GM18870 (cell line): ENCODE results near the gene SPRYD4.

Source experiments
- ATAC-seq: cut with Tn5 transposase; IDR thresholded peaks from one replicate; pipeline ENCODE4 v1.9.1; 2021; ENCODE audit warnings: moderate library complexity; ENCODE audit not compliant: unreplicated experiment

The SPRYD4 gene

DNA sequence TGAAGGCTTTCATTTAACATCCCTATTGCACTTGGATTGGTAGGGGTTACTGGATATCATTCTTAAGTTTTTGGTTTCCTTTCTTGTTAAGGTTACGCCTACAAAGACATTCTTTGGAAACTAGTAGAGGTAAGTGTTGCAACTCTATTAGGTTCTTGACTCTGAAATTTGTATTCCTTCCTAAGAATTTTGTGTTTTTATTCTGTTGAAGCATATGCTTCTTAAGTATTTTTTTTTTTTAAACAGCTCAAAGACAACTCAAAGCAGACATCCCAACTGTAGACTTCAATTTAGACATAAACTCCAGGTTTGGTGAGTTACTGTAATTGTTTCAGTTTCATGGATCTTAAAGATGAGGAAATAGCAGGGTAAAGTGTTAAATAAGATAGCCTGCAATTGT, 52.1 kb downstream of the SPRYD4 start:
- ATAC-seq: no peak

DNA sequence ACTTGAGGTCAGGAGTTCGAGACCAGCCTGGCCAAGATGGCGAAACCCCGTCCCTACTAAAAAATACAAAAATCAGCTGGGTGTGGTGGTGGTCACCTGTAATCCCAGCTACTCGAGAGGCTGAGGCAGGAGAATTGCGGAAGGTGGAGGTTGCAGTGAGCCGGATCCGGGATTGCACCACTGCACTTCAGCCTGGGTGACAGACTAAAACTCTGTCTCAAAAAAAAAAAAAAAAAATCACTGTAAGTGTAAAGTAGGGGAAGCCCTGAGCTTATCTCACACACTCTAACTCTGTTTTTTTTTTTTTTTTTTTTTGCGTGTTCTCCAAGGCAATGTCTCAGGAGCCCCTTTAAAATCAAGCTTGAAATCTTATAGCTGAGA, 52.8 kb downstream of the SPRYD4 start:
- ATAC-seq: no peak

DNA sequence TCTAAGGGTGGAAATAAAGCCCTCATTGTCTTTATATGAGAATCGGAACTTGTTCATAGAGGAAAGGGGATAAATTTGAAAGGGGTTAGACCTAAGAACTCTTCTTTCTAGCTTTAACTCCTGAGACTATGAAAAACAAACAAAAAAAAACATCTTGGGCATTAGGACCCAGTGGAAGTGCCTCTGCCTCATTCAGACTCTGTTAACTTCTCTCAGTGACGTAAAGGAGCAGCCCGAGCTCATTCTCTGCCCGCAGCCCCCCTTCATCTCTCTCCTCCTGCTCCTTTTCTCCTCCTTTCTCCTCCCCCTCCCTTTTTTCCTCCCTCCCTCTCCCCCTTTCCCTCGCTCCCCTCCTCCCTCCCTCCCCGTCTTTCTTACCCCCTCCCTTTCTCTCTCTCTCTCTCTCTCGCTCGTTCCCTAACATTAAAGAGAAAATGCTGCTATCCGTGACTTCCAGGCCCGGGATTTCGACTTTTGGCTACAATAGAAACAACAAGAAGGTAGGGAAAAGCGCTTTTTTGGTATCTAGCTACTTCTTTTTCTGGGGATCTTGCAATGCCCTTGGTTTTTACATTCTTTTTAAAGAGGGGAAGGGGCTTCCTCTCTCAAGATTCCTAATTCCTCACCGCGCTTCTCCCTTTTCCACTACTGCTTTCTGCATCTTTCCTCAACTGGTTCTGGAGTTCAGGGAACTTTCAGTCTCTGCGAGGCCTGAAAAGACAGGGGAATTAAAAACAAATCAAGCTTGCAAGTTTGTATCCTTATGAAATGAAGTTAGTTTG, 53.4 kb downstream of the SPRYD4 start, which contains the start of gene RBMS2:
Gene RBMS2, plus strand, starts transcription at position 231 of the 782 bp plus-strand sequence. Its CDS starts 204 bp downstream, at position 435.
- no peak for ATAC-seq

DNA sequence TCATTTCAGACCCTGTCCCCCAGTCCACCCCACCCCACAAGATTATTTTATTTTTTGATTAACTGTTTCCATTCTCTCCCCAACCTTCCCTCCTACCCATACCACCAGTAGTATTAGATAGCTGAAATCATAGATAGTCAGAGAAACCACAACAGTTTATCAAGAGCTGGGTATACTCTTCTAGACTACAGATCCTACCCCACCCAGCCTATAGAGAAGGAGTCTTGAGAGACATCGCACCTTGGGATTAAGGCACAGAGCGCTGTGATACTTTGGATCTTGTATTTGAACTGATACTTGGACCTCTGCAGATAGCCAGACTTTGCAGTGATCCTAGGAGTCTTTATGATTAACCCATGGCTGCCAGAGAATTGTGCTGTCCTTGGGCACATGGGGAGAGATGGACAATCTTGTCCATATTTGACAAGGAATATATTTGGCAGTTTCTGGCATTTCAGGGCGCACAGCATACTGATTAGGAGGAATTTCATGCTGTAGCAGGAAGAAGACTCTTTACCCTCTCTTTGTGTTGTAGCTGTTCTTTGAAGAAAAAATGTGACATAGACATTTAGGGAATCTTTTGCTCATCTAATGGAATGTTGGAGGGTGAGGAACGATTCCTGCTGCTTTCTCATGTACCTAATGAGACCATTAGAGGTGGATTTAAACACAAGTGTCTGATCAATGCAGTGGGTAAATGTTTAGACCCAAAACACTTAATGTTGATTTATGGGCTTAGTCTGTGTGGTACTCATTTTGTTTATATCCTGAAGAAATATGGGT, 54.2 kb downstream of the SPRYD4 start:
- ATAC-seq: no peak

DNA sequence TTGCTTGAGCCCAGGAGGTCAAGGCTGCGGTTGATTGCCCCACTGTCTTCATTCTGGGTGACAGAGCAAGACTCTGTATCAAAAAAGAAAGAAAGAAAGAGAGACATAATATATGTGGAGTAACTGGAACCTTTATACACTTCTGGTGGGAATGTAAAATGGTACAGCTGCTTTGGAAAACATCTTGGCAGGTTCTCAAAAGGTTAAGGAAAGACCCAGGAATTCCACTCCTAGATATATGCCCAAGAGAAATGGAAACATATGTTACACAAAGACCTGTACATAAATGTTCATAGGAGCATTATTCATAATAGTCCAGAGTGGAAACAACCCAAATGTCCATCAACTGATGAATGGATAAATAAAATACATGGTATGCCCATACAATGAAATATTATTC, 60.5 kb downstream of the SPRYD4 start:
- ATAC-seq: no peak
